Subcutaneous adipose tissue (tissue), 4 donors: Measurements from ENCODE around the gene ALDH7A1. TPM values are rescaled to one million over a fixed set of nuclear protein-coding genes. Genes with fewer than 3 reads are reported as not detected.

Source experiments
- small RNA-seq: library from RNA; depleted of rRNA; stranded (forward); fragments of <200 nt; gene quantifications from one replicate; pipeline ENCODE3, GENCODE V24; 2016
- total RNA-seq, 4 donors: library from RNA; depleted of rRNA; stranded (reverse); fragments of >200 nt; gene quantifications; one replicate each; pipeline ENCODE4 v1.1.0, GENCODE V29; 2016
- TF ChIP-seq, protein P1 (sequence below): fragments of 450-650 bp; IDR thresholded peaks from one replicate; pipeline ENCODE4 v1.5.1; 2016; ENCODE audit warnings: low read depth, mild to moderate bottlenecking, control low read depth, antibody characterized with exemption, moderate library complexity

ALDH7A1 gene
- total RNA-seq, 4 donors from 2014 or later: 20.2 to 35.8 (median 27.6) TPM

DNA sequence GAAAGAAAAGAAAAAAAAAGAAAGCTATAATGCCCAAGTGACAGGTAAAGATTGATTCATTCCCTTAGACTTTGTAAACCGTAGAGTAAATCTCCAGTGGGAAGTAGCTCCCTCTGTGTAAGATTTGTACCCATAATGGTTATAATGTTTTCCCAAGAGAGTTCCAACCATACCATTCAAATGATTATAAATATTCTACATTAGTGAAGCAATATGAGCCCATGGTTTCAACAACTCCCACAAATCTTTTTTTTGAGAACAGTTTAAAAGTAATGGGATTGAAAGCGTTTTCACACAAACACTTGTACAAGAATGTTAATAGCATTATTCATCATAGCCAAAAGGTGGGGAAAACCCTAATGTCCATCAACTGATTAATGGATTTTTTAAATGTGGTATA is 113.8 kb downstream of the ALDH7A1 start:
- TF ChIP-seq, protein P1, sequence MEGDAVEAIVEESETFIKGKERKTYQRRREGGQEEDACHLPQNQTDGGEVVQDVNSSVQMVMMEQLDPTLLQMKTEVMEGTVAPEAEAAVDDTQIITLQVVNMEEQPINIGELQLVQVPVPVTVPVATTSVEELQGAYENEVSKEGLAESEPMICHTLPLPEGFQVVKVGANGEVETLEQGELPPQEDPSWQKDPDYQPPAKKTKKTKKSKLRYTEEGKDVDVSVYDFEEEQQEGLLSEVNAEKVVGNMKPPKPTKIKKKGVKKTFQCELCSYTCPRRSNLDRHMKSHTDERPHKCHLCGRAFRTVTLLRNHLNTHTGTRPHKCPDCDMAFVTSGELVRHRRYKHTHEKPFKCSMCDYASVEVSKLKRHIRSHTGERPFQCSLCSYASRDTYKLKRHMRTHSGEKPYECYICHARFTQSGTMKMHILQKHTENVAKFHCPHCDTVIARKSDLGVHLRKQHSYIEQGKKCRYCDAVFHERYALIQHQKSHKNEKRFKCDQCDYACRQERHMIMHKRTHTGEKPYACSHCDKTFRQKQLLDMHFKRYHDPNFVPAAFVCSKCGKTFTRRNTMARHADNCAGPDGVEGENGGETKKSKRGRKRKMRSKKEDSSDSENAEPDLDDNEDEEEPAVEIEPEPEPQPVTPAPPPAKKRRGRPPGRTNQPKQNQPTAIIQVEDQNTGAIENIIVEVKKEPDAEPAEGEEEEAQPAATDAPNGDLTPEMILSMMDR: no peak

Small RNA genes within 50 kb of the gene (small RNA-seq; reads per million reads assigned to genes)
- gene RNU6-290P: not detected

Other genes with a start within 250 kb of the ALDH7A1 start
- 10 to 100 TPM; 30.3 to 50.9 (median 32.7) TPM for gene GRAMD2B, start 171.8 kb downstream of the ALDH7A1 start, total RNA-seq
- 10 to 100 TPM; 53.5 to 85.3 (median 70.8) TPM for gene PHAX, start 5.7 kb upstream of the ALDH7A1 start, total RNA-seq
- gene LMNB1, start 181.9 kb upstream of the ALDH7A1 start, total RNA-seq: 10 to 100 TPM in 2 of 4 donors, 1 to 10 TPM in 2; 4.1 to 14.4 (median 9.5) TPM